IMR-90 (cell line): ENCODE results near the gene PPP1R13B. TPM values are rescaled to one million over a fixed set of nuclear protein-coding genes. Genes with fewer than 3 reads are reported as not detected.

Experiments
- ATAC-seq: fragments of 200-7000 bp; cut with Tn5 transposase; 2 replicates; pipeline ENCODE4 v1.9.1; 2020; ENCODE audit warnings: low read depth, mild to moderate bottlenecking, moderate library complexity
- BruUV-seq: library from RNA; stranded (reverse); fragments of 400-500 nt; replicated peaks from 2 replicates; lab custom pipeline; 2021; lab: Mats Ljungman, UMichigan
- CTCF ChIA-PET: fragments of 300-600 bp; formaldehyde crosslinking; extraction: SDS; loops from one replicate; lab custom pipeline; 2021; ENCODE audit warnings: antibody characterized with exemption; lab: Yijun Ruan, JAX
- POLR2A ChIA-PET: fragments of 300-600 bp; sonication (Branson Sonifier 250); formaldehyde crosslinking; loops from one replicate; lab custom pipeline; 2022; ENCODE audit warnings: antibody characterized with exemption; ENCODE audit not compliant: unreplicated experiment; lab: Charles Lee
- DNase-seq: peaks from one replicate; pipeline ENCODE4 v3.0.0; 2013
- H2AFZ ChIP-seq: replicated peaks from 2 replicates; pipeline ENCODE3; 2013; ENCODE audit warnings: low read length, mild to moderate bottlenecking; ENCODE audit not compliant: poor library complexity
- H2AK5ac ChIP-seq: 2 replicates; pipeline ENCODE4 v1.6.1; 2013; ENCODE audit warnings: low read depth, low read length, inconsistent platforms
- H2AK9ac ChIP-seq: replicated peaks from 2 replicates; pipeline ENCODE3; 2013; ENCODE audit warnings: mild to moderate bottlenecking, low read depth, low read length, moderate library complexity; ENCODE audit not compliant: poor library complexity
- H2BK120ac ChIP-seq: 2 replicates; pipeline ENCODE4 v1.6.1; 2013; ENCODE audit warnings: low read depth, low read length, inconsistent platforms
- H2BK15ac ChIP-seq: 3 replicates; pipeline ENCODE4 v1.6.1; 2013; ENCODE audit warnings: low read depth, low read length, inconsistent platforms
- H2BK20ac ChIP-seq: 2 replicates; pipeline ENCODE4 v1.6.1; 2013; ENCODE audit warnings: low read depth, mild to moderate bottlenecking, inconsistent platforms, low read length, moderate library complexity
- H2BK5ac ChIP-seq: 2 replicates; pipeline ENCODE4 v1.6.1; 2013; ENCODE audit warnings: mild to moderate bottlenecking, low read depth, low read length, inconsistent platforms; ENCODE audit not compliant: poor library complexity, severe bottlenecking
- H3K14ac ChIP-seq: replicated peaks from 2 replicates; pipeline ENCODE4 v1.6.1; 2013; ENCODE audit warnings: low read depth, low read length, inconsistent platforms
- H3K18ac ChIP-seq: 2 replicates; pipeline ENCODE4 v1.6.1; 2013; ENCODE audit warnings: low read depth, low read length, control low read depth
- H3K23ac ChIP-seq: 2 replicates; pipeline ENCODE4 v1.6.1; 2013; ENCODE audit warnings: low read depth, low read length, inconsistent platforms
- H3K27ac ChIP-seq: 2 replicates; pipeline ENCODE4 v1.5.1; 2013; ENCODE audit warnings: mild to moderate bottlenecking, control low read depth, low read length; ENCODE audit not compliant: insufficient read depth
- H3K27me3 ChIP-seq: 2 replicates; pipeline ENCODE4 v1.6.1; 2013; ENCODE audit warnings: low read length; ENCODE audit not compliant: control insufficient read depth, insufficient read depth
- H3K36me3 ChIP-seq: 2 replicates; pipeline ENCODE4 v1.6.1; 2013; ENCODE audit warnings: low read length, mixed read lengths; ENCODE audit not compliant: control insufficient read depth, insufficient read depth
- H3K4ac ChIP-seq: 2 replicates; pipeline ENCODE4 v1.6.1; 2013; ENCODE audit warnings: low read depth, low read length, inconsistent platforms
- H3K4me1 ChIP-seq: 2 replicates; pipeline ENCODE4 v1.6.1; 2013; ENCODE audit warnings: low read length, mixed read lengths; ENCODE audit not compliant: control insufficient read depth, insufficient read depth
- H3K4me2 ChIP-seq: 2 replicates; pipeline ENCODE4 v1.6.1; 2013; ENCODE audit warnings: low read depth, mild to moderate bottlenecking, control low read depth, low read length, moderate library complexity
- H3K4me3 ChIP-seq: 2 replicates; pipeline ENCODE4 v1.5.1; 2013; ENCODE audit warnings: low read depth, mild to moderate bottlenecking, control low read depth, low read length, moderate library complexity; ENCODE audit not compliant: insufficient read depth
- H3K56ac ChIP-seq: 2 replicates; pipeline ENCODE4 v1.6.1; 2013; ENCODE audit warnings: low read length, inconsistent platforms; ENCODE audit not compliant: insufficient read depth; ENCODE audit errors: extremely low read depth
- H3K79me1 ChIP-seq, 2 experiments: 2 replicates each; pipeline ENCODE4 v1.6.1; 2013; ENCODE audit warnings: low read length in 2 of 2, inconsistent platforms in 1 of 2, low read depth in 1 of 2
- H3K9ac ChIP-seq: 2 replicates; pipeline ENCODE4 v1.6.1; 2013; ENCODE audit warnings: low read depth, low read length, control low read depth
- H3K9me1 ChIP-seq: 2 replicates; pipeline ENCODE4 v1.6.1; 2013; ENCODE audit warnings: low read length, inconsistent platforms; ENCODE audit not compliant: insufficient read depth
- H3K9me3 ChIP-seq: 2 replicates; pipeline ENCODE4 v1.6.1; 2013; ENCODE audit warnings: low read length; ENCODE audit not compliant: control insufficient read depth, insufficient read depth
- H4K20me1 ChIP-seq: 2 replicates; pipeline ENCODE4 v1.6.1; 2013; ENCODE audit warnings: low read length, inconsistent platforms; ENCODE audit not compliant: insufficient read depth
- H4K5ac ChIP-seq: 2 replicates; pipeline ENCODE4 v1.6.1; 2013; ENCODE audit warnings: mild to moderate bottlenecking, low read depth, low read length, control low read depth
- H4K8ac ChIP-seq, 2 experiments: 2 replicates each; pipeline ENCODE4 v1.6.1; 2013; ENCODE audit warnings: low read depth in 2 of 2, low read length in 2 of 2, control low read depth in 1 of 2, inconsistent platforms in 1 of 2
- H4K91ac ChIP-seq: 2 replicates; pipeline ENCODE4 v1.6.1; 2013; ENCODE audit warnings: low read depth, low read length, inconsistent platforms; ENCODE audit not compliant: insufficient read depth
- BHLHE40 ChIP-seq: fragments of 150-350 bp; IDR thresholded peaks from 2 replicates; pipeline ENCODE4 v1.6.1; 2016; ENCODE audit warnings: mild to moderate bottlenecking, low read depth, low read length
- FOS ChIP-seq: fragments of 150-350 bp; IDR thresholded peaks from 2 replicates; pipeline ENCODE4 v1.6.1; 2016; ENCODE audit warnings: low read depth, low read length
- POLR2A ChIP-seq: IDR thresholded peaks from 2 replicates; pipeline ENCODE4 v1.6.1; 2012; ENCODE audit warnings: mild to moderate bottlenecking, low read depth, low read length
- RCOR1 ChIP-seq: IDR thresholded peaks from 2 replicates; pipeline ENCODE4 v1.6.1; 2012; ENCODE audit warnings: mild to moderate bottlenecking, low read length, improper control_type of control experiment; ENCODE audit not compliant: insufficient replicate concordance
- SMC3 ChIP-seq: fragments of 150-350 bp; IDR thresholded peaks from 2 replicates; pipeline ENCODE4 v1.6.1; 2016; ENCODE audit warnings: low read depth, mild to moderate bottlenecking, antibody characterized with exemption, low read length, moderate library complexity
- WGBS, 2 experiments: methylation state at CpG; one replicate each; pipeline versions ENCODE4 v1.1.5 to v1.1.7; 2013; ENCODE audit warnings: missing lambda C conversion rate in 2 of 2; ENCODE audit not compliant: insufficient read length in 1 of 2; ENCODE audit errors: extremely low coverage in 2 of 2; 5-methylcytosine and 5-hydroxymethylcytosine counted together
- dilution Hi-C: fragments of 300-500 bp; cut with HindIII; formaldehyde crosslinking; loops from one replicate; pipeline ENCODE4 v1.14.3; 2018; ENCODE audit warnings: low sequenced_read_pairs; ENCODE audit not compliant: unreplicated experiment
- in situ Hi-C: fragments of 300-500 bp; cut with MboI; formaldehyde crosslinking; loops from 3 replicates; pipeline ENCODE4 v1.14.3; 2019; ENCODE audit warnings: low sequenced_read_pairs, inconsistent platforms, mixed read lengths
- intact Hi-C: fragments of 100-400 bp; cut with micrococcal nuclease; formaldehyde crosslinking; loops from 2 replicates; pipeline ENCODE4 v1.10.0; 2022
- polyA plus RNA-seq, 3 experiments: library from polyadenylated mRNA; depleted of rRNA; stranded (reverse); fragments of >200 nt; gene quantifications; 2 replicates each; pipeline ENCODE4 v1.2.3, GENCODE V29; 2012; ENCODE audit warnings: low replicate concordance in 1 of 3
- total RNA-seq: library from RNA; depleted of rRNA; stranded (reverse); fragments of >200 nt; gene quantifications from 2 replicates; pipeline ENCODE4 v1.2.3, GENCODE V29; 2012
- TF ChIP-seq, protein P1 (sequence below): conservative IDR thresholded peaks from 2 replicates; pipeline ENCODE4 v1.5.1; 2012; ENCODE audit warnings: mild to moderate bottlenecking, low read depth, low read length, improper control_type of control experiment

PPP1R13B gene
- total and polyA plus RNA-seq, 2 of the 4 experiments (the other 2 are of a cell fraction) = 1.6 to 2.8 TPM

DNA sequence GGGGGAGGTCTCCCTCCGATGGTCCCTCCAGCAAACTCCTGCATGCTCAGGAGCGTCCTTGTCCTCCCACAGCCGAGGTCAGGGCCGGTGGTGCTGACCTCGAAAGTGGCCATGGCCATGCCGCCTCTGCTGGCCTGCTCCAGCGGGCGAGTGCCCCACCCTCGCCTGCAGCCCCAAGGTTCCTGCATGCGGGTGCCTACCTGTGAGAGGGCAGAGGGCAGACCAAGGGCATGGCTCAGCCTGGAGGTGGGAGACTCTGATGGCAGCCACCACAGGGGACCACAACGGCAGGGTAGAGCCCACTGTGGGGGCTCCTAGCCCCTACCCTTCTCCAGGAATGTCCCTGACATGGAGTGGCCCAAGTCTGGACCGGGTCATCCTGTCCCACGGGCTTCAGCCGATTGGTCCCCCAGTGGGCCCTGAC, 38.1 kb upstream of the PPP1R13B start:
- H2BK5ac ChIP-seq = no peak overlapping the region

More for the DNA sequence above, 38.1 kb upstream of the PPP1R13B start:
- Histone ChIP-seq H2BK120ac (no peak overlapping the region), H4K20me1 (no peaks in the 10 kb centered on the region), H3K4me3 (no peak overlapping the region), H2BK20ac (no peak overlapping the region), H3K4me1 (no peaks in the 10 kb centered on the region; the same call in 1 of the 2 replicates), H3K56ac (no peak overlapping the region), H3K9me1 (no peaks in the 10 kb centered on the region), H3K23ac (no peak overlapping the region), H4K8ac (no peak overlapping the region), H3K79me1 (no peaks in the 10 kb centered on the region), H3K36me3 (no peaks in the 10 kb centered on the region), H3K9ac (no peak overlapping the region), H2BK15ac (no peak overlapping the region), H3K9me3 (no peaks in the 10 kb centered on the region), H3K4me2 (no peak overlapping the region), H2AK5ac (no peak overlapping the region), H4K5ac (no peak overlapping the region), H3K14ac (no peak overlapping the region), H4K91ac (no peak overlapping the region), H2AFZ (no peak overlapping the region), H3K27ac (no peak overlapping the region), H3K18ac (no peak overlapping the region), H3K27me3 (peaks cover 24% of the 10 kb centered on the region; the same call in 1 of the 2 replicates), H2AK9ac (no peak overlapping the region), H3K4ac (no peak overlapping the region)
- TF ChIP-seq POLR2A = no peak
- no peak for TF ChIP-seq SMC3
- TF ChIP-seq RCOR1 = no peak
- no peak for TF ChIP-seq BHLHE40
- no peak for TF ChIP-seq FOS
- TF ChIP-seq, protein P1, sequence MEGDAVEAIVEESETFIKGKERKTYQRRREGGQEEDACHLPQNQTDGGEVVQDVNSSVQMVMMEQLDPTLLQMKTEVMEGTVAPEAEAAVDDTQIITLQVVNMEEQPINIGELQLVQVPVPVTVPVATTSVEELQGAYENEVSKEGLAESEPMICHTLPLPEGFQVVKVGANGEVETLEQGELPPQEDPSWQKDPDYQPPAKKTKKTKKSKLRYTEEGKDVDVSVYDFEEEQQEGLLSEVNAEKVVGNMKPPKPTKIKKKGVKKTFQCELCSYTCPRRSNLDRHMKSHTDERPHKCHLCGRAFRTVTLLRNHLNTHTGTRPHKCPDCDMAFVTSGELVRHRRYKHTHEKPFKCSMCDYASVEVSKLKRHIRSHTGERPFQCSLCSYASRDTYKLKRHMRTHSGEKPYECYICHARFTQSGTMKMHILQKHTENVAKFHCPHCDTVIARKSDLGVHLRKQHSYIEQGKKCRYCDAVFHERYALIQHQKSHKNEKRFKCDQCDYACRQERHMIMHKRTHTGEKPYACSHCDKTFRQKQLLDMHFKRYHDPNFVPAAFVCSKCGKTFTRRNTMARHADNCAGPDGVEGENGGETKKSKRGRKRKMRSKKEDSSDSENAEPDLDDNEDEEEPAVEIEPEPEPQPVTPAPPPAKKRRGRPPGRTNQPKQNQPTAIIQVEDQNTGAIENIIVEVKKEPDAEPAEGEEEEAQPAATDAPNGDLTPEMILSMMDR = no peak
- in situ Hi-C loops = no loop called here
- intact Hi-C loops = no loop called here
- ChIA-PET POLR2A (no interaction called here), CTCF (no interaction called here)
- BruUV-seq = no TSS peak
- WGBS, 2 experiments = 76% methylated on average over 8 of the region's 14 CpGs; no CpG with 5 or more reads in 1 of the 2 experiments
- ATAC-seq = no peak
- DNase-seq = no peak
- dilution Hi-C loops = no loop called here
